ENCODE measurements around the gene C1orf167.

Gene C1orf167

DNA sequence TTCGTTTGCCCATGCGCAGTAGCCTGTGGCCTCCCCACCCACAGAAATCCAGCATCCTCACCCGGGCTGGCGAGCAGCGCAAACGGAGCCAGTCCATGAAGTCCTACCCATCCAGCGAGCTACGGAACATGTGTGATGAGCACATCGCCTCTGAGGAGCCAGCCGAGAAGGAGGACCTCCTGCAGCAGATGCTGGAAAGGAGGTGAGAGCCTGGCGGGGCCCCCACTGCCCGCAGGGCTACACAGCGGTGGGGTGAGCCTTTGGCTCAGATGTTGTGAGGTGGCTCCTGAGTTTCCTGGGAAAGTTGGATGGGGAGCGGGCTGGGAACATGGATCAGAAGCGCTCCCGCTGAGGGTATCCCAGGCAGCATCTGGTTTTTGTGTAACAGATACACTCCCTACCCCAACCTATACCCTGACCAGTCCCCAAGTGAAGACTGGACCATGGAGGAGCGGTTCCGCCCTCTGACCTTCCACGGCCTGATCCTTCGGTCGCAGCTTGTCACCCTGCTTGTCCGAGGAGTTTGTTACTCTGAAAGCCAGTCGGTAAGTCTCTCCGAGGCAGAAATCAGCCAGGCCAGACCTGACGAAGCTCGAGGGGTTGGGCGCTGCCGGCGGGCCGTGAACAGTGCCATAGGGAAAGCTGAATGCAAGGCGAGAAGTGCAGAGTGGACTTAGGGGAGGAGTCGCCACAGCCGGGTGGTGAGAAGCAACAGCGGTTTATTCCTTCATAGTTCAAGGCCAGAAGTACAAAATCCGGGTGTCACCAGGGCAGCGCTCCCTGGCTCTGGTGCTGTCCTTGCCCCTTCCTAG, 75.2 kb downstream of the C1orf167 start:
- Histone ChIP-seq H3K4ac (ENCODE audit: low read depth, low read length) (no peak overlapping the region), H3K9ac (ENCODE audit: low read length) (no peak overlapping the region), H3K36me3 (ENCODE audit: control insufficient read depth, insufficient read depth, low read length) (peaks cover 12% of the 10 kb centered on the region)

GRCh38 chr1:11837767-11838348, 75.9 kb downstream of the C1orf167 start:
- Histone ChIP-seq H3K4ac (ENCODE audit: low read depth, low read length) (no peak overlapping the region), H3K4me1 (ENCODE audit: control insufficient read depth, low read depth, low read length) (no peaks in the 10 kb centered on the region), H3K27ac (ENCODE audit: low read depth, low read length) (no peak overlapping the region), H2BK15ac (replicated peaks; ENCODE audit: low read depth) (no peak overlapping the region), H3K18ac (ENCODE audit: low read length) (no peak overlapping the region), H3K4me3 (ENCODE audit: low read length) (no peak overlapping the region), H3K79me1 (ENCODE audit: low read length) (no peaks in the 10 kb centered on the region), H3K23ac (ENCODE audit: low read length) (no peak overlapping the region), H3K4me2 (ENCODE audit: low read length) (no peak overlapping the region), H2AK5ac (ENCODE audit: low read length) (no peak overlapping the region), H4K5ac (ENCODE audit: low read length) (no peak overlapping the region), H3K56ac (ENCODE audit: low read length) (no peak overlapping the region), H3K36me3 (ENCODE audit: control insufficient read depth, insufficient read depth, low read length) (peaks cover 12% of the 10 kb centered on the region), H3K79me2 (ENCODE audit: control insufficient read depth, insufficient read depth, low read length) (no peaks in the 10 kb centered on the region), H3K27me3 (ENCODE audit: insufficient read depth, low read length, poor library complexity) (no peaks in the 10 kb centered on the region), H2BK120ac (ENCODE audit: low read depth, low read length) (no peak overlapping the region), H3K9ac (ENCODE audit: low read length) (no peak overlapping the region), H4K8ac (ENCODE audit: low read depth, low read length) (no peak overlapping the region), H2BK5ac (ENCODE audit: low read length) (no peak overlapping the region)
- WGBS (ENCODE audit: extremely low coverage, insufficient coverage, low lambda C conversion rate) = no CpG with 5 or more reads among the region's 11 CpGs
- no peak for DNase-seq

More for the DNA sequence above, 75.2 kb downstream of the C1orf167 start:
- Histone ChIP-seq H3K79me1 (ENCODE audit: low read length) (no peaks in the 10 kb centered on the region), H2BK120ac (ENCODE audit: low read depth, low read length) (no peak overlapping the region), H3K56ac (ENCODE audit: low read length) (no peak overlapping the region), H2BK5ac (ENCODE audit: low read length) (no peak overlapping the region), H3K18ac (ENCODE audit: low read length) (no peak overlapping the region), H3K4me1 (ENCODE audit: control insufficient read depth, low read depth, low read length) (no peaks in the 10 kb centered on the region), H2BK15ac (replicated peaks; ENCODE audit: low read depth) (no peak overlapping the region), H3K23ac (ENCODE audit: low read length) (no peak overlapping the region), H4K5ac (ENCODE audit: low read length) (no peak overlapping the region), H3K27me3 (ENCODE audit: insufficient read depth, low read length, poor library complexity) (no peaks in the 10 kb centered on the region), H3K4me3 (ENCODE audit: low read length) (no peak overlapping the region), H2AK5ac (ENCODE audit: low read length) (no peak overlapping the region), H4K8ac (ENCODE audit: low read depth, low read length) (no peak overlapping the region), H3K79me2 (ENCODE audit: control insufficient read depth, insufficient read depth, low read length) (no peaks in the 10 kb centered on the region), H3K4me2 (ENCODE audit: low read length) (no peak overlapping the region), H3K27ac (ENCODE audit: low read depth, low read length) (no peak overlapping the region)
- DNase-seq = no peak
- WGBS (ENCODE audit: extremely low coverage, insufficient coverage, low lambda C conversion rate) = no CpG with 5 or more reads among the region's 36 CpGs

DNA sequence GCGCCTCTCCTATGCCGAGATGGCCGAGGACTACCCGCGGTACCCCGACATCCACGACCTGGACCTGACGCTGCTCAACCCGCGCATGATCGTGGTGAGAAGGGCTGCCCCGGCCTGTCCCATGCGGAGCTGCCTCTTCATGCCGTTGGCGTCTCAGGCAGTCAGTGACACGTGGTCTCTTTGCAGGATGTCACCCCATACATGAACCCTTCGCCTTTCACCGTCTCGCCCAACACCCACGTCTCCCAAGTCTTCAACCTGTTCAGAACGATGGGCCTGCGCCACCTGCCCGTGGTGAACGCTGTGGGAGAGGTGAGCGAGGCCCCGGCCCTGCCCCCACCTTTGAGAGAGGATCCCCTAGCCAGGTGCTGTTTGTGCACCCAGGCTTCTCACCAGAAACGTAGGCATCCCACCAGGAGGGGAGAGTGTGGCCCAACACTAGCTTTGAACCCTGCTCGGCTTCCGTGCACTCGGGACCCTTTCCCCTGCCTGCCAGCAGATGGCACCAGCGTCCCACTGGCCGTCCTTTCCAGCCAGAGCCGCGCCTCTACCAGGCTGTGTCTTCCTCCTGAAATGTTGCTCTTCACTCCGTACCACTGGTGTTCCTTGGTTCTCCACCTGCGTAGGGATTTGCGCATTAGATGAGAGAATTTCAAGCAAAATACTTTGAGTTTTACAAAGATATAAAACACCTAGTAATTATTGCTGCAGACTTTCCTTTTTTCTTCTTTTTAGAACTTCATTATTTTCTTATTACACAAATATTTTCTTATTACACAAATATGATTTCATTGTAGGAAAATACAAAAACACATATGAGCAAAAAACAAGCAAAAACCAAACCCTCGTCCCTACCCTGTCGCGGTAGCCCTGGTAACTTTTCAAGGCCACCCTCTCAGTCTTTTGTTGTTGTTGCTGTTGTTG, 76.6 kb downstream of the C1orf167 start:
- no peak overlapping the region for H3K23ac ChIP-seq (ENCODE audit: low read length)
- no peaks in the 10 kb centered on the region for H3K4me1 ChIP-seq (ENCODE audit: control insufficient read depth, low read depth, low read length)
- H2BK15ac ChIP-seq (replicated peaks; ENCODE audit: low read depth) = no peak overlapping the region
- no peak overlapping the region for H4K8ac ChIP-seq (ENCODE audit: low read depth, low read length)
- no peaks in the 10 kb centered on the region for H3K79me2 ChIP-seq (ENCODE audit: control insufficient read depth, insufficient read depth, low read length)
- no peaks in the 10 kb centered on the region for H3K27me3 ChIP-seq (ENCODE audit: insufficient read depth, low read length, poor library complexity)
- no peak overlapping the region for H2AK5ac ChIP-seq (ENCODE audit: low read length)
- H3K4ac ChIP-seq (ENCODE audit: low read depth, low read length) = no peak overlapping the region
- H3K36me3 ChIP-seq (ENCODE audit: control insufficient read depth, insufficient read depth, low read length) = peaks cover 9% of the 10 kb centered on the region
- H3K79me1 ChIP-seq (ENCODE audit: low read length) = no peaks in the 10 kb centered on the region
- no peak overlapping the region for H3K18ac ChIP-seq (ENCODE audit: low read length)
- no peak overlapping the region for H2BK5ac ChIP-seq (ENCODE audit: low read length)
- H3K27ac ChIP-seq (ENCODE audit: low read depth, low read length) = no peak overlapping the region
- H3K4me3 ChIP-seq (ENCODE audit: low read length) = no peak overlapping the region
- H3K4me2 ChIP-seq (ENCODE audit: low read length) = no peak overlapping the region
- H2BK120ac ChIP-seq (ENCODE audit: low read depth, low read length) = no peak overlapping the region
- H3K56ac ChIP-seq (ENCODE audit: low read length) = no peak overlapping the region
- H4K5ac ChIP-seq (ENCODE audit: low read length) = no peak overlapping the region
- no peak overlapping the region for H3K9ac ChIP-seq (ENCODE audit: low read length)
- peak; percentile 64 for DNase-seq
- WGBS (ENCODE audit: extremely low coverage, insufficient coverage, low lambda C conversion rate) = no CpG with 5 or more reads among the region's 40 CpGs
